ENCODE measurements around the gene GOLGA6A.

Gene GOLGA6A

DNA sequence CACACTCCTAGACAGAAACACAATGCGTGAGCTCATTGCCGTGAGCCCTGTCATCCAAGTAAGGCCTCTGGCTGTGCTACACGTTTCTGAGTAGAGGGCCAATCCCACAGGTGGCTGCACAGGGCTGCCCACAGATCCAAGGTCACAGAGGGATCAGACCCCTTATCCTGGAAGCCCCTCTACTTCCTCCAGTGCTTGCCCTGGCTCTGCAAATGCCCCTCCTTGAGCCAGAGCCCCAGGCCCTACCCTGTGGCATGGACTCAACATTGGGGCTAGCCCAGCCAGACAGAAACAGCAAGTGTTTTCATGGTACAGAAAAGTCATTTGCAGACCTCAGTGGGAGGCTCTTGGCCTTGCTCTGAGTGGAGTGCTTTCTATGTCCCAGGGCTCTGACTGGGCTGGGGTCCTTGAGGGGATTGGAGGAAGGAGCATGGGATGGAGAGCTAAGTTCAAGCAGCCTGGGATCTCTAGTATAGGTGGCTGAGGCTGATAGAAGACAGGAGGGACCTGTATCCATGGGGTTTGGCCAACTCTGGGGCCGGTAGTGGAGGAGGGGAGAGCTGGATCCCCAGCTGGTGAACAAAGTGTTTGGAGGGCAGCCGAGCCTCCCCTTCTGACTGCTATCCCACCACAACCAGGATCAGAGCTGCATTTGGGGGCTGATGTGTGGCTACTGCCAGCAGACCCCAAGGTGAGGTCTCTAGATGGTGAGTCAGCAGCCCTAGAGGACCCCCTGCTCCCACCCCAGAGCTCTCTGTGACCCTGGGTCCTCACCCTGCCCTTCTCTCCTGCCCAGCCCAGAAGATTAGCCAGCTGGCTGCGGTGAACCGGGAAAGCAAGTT lies 38.7 kb downstream of the GOLGA6A start:
- Histone ChIP-seq H4K20me1 (ENCODE audit: insufficient read depth, low read length) (no peaks in the 10 kb centered on the region), H3K9ac (ENCODE audit: low read length) (no peak overlapping the region)

DNA sequence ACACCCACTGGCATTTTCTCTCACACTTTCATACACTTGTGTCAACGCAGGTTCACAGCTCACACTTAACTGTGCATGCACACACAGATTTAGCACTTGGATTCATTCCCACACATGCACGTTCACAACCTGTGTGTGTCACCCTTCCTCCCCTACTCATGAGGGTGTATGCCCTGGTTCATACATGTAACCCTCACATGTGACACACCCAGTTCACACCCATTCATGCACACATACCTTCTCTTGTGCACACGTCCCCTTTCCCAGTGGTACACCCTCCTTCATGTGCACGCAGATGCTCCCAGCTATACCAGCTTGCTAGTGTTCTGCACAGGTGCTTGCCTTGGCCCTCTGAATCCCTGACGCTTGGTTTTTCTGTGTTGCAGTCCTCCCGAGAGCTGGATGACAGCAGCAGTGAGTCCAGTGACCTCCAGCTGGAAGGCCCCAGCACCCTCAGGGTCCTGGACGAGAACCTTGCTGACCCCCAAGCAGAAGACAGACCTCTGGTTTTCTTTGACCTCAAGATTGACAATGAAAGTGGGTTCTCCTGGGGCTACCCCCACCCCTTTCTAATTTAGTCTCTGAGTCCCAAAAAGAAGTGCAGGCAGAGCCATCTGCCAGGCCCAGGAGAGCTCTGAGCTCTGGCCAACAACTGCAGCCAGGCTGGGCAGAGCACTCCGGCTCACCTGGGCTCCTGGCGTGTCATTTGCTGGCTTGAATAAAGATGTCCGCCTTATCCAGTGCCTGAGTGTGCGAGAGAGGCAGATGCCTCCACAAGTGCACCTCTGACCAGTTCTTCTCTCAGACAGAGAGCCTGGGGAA lies 39.5 kb downstream of the GOLGA6A start:
- Histone ChIP-seq H2AFZ (ENCODE audit: low read length) (no peak overlapping the region), H3K4me3 (ENCODE audit: low read depth, low read length, poor library complexity, severe bottlenecking) (no peak overlapping the region), H3K27ac (ENCODE audit: low read depth, low read length, poor library complexity, severe bottlenecking) (no peak overlapping the region), H3K36me3 (ENCODE audit: insufficient read depth, low read length) (no peaks in the 10 kb centered on the region), H3F3A (ENCODE audit: insufficient read depth, low read length) (no peaks in the 10 kb centered on the region), H3K79me2 (ENCODE audit: insufficient read depth, low read length) (no peaks in the 10 kb centered on the region), H3K4me2 (ENCODE audit: low read length) (no peak overlapping the region), H3K9ac (ENCODE audit: low read length) (no peak overlapping the region), H4K20me1 (ENCODE audit: insufficient read depth, low read length) (no peaks in the 10 kb centered on the region), H3K9me3 (ENCODE audit: low read length) (no peaks in the 10 kb centered on the region), H3K9me2 (ENCODE audit: low read depth, low read length) (no peaks in the 10 kb centered on the region), H3K4me1 (ENCODE audit: insufficient read depth, low read length, severe bottlenecking) (no peaks in the 10 kb centered on the region), H3K27me3 (ENCODE audit: insufficient read depth, low read length) (no peaks in the 10 kb centered on the region; the same call in 1 of the 2 replicates)
- TF ChIP-seq, protein P1, sequence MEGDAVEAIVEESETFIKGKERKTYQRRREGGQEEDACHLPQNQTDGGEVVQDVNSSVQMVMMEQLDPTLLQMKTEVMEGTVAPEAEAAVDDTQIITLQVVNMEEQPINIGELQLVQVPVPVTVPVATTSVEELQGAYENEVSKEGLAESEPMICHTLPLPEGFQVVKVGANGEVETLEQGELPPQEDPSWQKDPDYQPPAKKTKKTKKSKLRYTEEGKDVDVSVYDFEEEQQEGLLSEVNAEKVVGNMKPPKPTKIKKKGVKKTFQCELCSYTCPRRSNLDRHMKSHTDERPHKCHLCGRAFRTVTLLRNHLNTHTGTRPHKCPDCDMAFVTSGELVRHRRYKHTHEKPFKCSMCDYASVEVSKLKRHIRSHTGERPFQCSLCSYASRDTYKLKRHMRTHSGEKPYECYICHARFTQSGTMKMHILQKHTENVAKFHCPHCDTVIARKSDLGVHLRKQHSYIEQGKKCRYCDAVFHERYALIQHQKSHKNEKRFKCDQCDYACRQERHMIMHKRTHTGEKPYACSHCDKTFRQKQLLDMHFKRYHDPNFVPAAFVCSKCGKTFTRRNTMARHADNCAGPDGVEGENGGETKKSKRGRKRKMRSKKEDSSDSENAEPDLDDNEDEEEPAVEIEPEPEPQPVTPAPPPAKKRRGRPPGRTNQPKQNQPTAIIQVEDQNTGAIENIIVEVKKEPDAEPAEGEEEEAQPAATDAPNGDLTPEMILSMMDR (IDR thresholded peaks at IDR 0.05; ENCODE audit: low read length), result no peak
- no peak for TF ChIP-seq EZH2 (IDR thresholded peaks at IDR 0.05; ENCODE audit: borderline replicate concordance, low read length)

More for the DNA sequence above, 38.7 kb downstream of the GOLGA6A start:
- Histone ChIP-seq H3K27me3 (ENCODE audit: insufficient read depth, low read length) (no peaks in the 10 kb centered on the region; the same call in 1 of the 2 replicates), H3K27ac (ENCODE audit: low read depth, low read length, poor library complexity, severe bottlenecking) (no peak overlapping the region), H3K9me3 (ENCODE audit: low read length) (no peaks in the 10 kb centered on the region), H3K36me3 (ENCODE audit: insufficient read depth, low read length) (no peaks in the 10 kb centered on the region), H3K79me2 (ENCODE audit: insufficient read depth, low read length) (no peaks in the 10 kb centered on the region), H3K4me1 (ENCODE audit: insufficient read depth, low read length, severe bottlenecking) (no peaks in the 10 kb centered on the region), H3F3A (ENCODE audit: insufficient read depth, low read length) (no peaks in the 10 kb centered on the region), H3K9me2 (ENCODE audit: low read depth, low read length) (no peaks in the 10 kb centered on the region), H2AFZ (ENCODE audit: low read length) (no peak overlapping the region), H3K4me3 (ENCODE audit: low read depth, low read length, poor library complexity, severe bottlenecking) (no peak overlapping the region), H3K4me2 (ENCODE audit: low read length) (no peak overlapping the region)
- TF ChIP-seq, protein P1 (IDR thresholded peaks at IDR 0.05; ENCODE audit: low read length), result no peak
- no peak for TF ChIP-seq EZH2 (IDR thresholded peaks at IDR 0.05; ENCODE audit: borderline replicate concordance, low read length)

DNA sequence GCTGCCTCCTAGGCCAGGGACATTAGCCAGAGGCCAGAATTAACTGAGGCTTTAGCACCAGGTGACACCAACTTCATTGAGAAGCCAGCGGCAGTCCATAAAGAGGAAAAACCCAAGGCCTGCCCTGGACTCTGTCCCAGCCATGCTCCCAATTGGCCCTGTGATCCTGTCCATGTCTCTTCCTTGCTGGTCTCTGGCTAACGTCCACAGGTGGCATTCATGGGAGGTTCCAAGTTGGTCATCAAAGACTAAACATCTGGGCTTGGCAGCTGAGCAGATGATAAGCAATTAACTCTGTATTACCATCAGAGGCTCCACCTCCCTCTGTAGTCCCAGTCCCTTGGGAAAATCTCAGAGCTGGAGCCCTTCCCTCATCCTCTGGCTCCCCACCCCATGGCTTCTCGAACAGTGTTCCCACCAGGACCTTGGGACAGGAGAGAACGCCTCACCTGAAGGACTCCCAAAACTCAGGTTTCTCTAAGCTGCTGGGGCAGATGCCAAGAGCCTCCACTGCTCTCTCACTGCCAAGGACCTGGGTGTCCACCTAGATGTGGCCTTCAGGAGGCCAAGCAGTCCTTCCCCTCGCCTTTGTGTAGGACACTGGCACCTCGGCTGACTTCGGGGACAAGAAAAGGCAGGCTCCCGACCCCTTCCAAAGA lies 40.4 kb downstream of the GOLGA6A start:
- H3F3A ChIP-seq (ENCODE audit: insufficient read depth, low read length), result no peaks in the 10 kb centered on the region
- no peak overlapping the region for H3K27ac ChIP-seq (ENCODE audit: low read depth, low read length, poor library complexity, severe bottlenecking)
- H3K9me3 ChIP-seq (ENCODE audit: low read length), result no peaks in the 10 kb centered on the region
- TF ChIP-seq, protein P1 (IDR thresholded peaks at IDR 0.05; ENCODE audit: low read length), result no peak
- no peak for TF ChIP-seq EZH2 (IDR thresholded peaks at IDR 0.05; ENCODE audit: borderline replicate concordance, low read length)
- H3K79me2 ChIP-seq (ENCODE audit: insufficient read depth, low read length), result no peaks in the 10 kb centered on the region
- H3K36me3 ChIP-seq (ENCODE audit: insufficient read depth, low read length), result no peaks in the 10 kb centered on the region
- no peak overlapping the region for H3K9ac ChIP-seq (ENCODE audit: low read length)
- H3K27me3 ChIP-seq (ENCODE audit: insufficient read depth, low read length), result no peaks in the 10 kb centered on the region; the same call in 1 of the 2 replicates
- H2AFZ ChIP-seq (ENCODE audit: low read length), result no peak overlapping the region
- no peak overlapping the region for H3K4me3 ChIP-seq (ENCODE audit: low read depth, low read length, poor library complexity, severe bottlenecking)
- H3K4me2 ChIP-seq (ENCODE audit: low read length), result no peak overlapping the region
- H3K9me2 ChIP-seq (ENCODE audit: low read depth, low read length), result no peaks in the 10 kb centered on the region
- H3K4me1 ChIP-seq (ENCODE audit: insufficient read depth, low read length, severe bottlenecking), result no peaks in the 10 kb centered on the region
- no peaks in the 10 kb centered on the region for H4K20me1 ChIP-seq (ENCODE audit: insufficient read depth, low read length)

Measured in OCI-LY1 (cell line).